Cardiac muscle cell (in vitro differentiated cells and primary cell): ENCODE data around the gene CXCL11. TPM values are rescaled to one million over a fixed set of nuclear protein-coding genes. Genes with fewer than 3 reads are reported as not detected.

Source experiments
- DNase-seq, 2 donors: peaks; one replicate each; pipeline versions ENCODE4 v3.0.0 to v3.0.0-alpha.2; 2010 to 2017; ENCODE audit warnings: low read depth in 1 of 2, low spot score in 1 of 2
- H3K27ac ChIP-seq: fragments of 200-600 bp; sonication (generic); 2 replicates; pipeline ENCODE4 v1.5.1; 2016
- H3K27me3 ChIP-seq: fragments of 200-600 bp; sonication (generic); 2 replicates; pipeline ENCODE4 v1.6.0; 2016; ENCODE audit warnings: control low read depth
- H3K36me3 ChIP-seq: fragments of 200-600 bp; sonication (generic); 2 replicates; pipeline ENCODE4 v1.5.1; 2016; ENCODE audit warnings: control low read depth
- H3K4me1 ChIP-seq: fragments of 200-600 bp; sonication (generic); 2 replicates; pipeline ENCODE4 v1.8.1; 2017; ENCODE audit warnings: low read depth, mild to moderate bottlenecking, mixed run types
- H3K4me3 ChIP-seq: fragments of 200-600 bp; sonication (generic); 2 replicates; pipeline ENCODE4 v1.5.1; 2016; ENCODE audit warnings: mild to moderate bottlenecking
- H3K9me3 ChIP-seq: fragments of 200-600 bp; sonication (generic); 2 replicates; pipeline ENCODE4 v1.5.1; 2017; ENCODE audit warnings: low read depth, mild to moderate bottlenecking, control low read depth
- CTCF ChIP-seq: IDR thresholded peaks from 2 replicates; pipeline ENCODE4 v1.5.1; 2012; ENCODE audit warnings: low read depth, mild to moderate bottlenecking, low read length
- polyA plus RNA-seq: library from polyadenylated mRNA; unstranded; fragments of >200 nt; fragmentation: Nextera tagmentation; extraction: Ambion mirVana; gene quantifications from 2 replicates; pipeline ENCODE4 v1.2.1, GENCODE V29; 2016
- total RNA-seq: library from RNA; depleted of rRNA; stranded (reverse); fragments of >200 nt; gene quantifications from 2 replicates; pipeline ENCODE4 v1.2.3, GENCODE V29; 2016

Gene CXCL11
- total and polyA plus RNA-seq, 2 experiments from 2014 or later = not detected

GRCh38 chr4:76007089-76007862 is 28.6 kb downstream of the CXCL11 start, which contains the start of gene CXCL9:
CXCL9 (minus strand) TSS chr4:76007509; CDS start chr4:76007449, 60 bp downstream.
- DNase-seq = no peak
- no peak within 1 kb of the TSS for H3K4me3 ChIP-seq
- H3K4me1 ChIP-seq = no peaks in the 10 kb centered on the region
- H3K27ac ChIP-seq = no peak within 1 kb of the TSS
- H3K27me3 ChIP-seq = peaks cover 6% of the 10 kb centered on the region
- H3K36me3 ChIP-seq = no peaks in the 10 kb centered on the region
- no peak for TF ChIP-seq CTCF
- no peaks in the 10 kb centered on the region for H3K9me3 ChIP-seq

GRCh38 chr4:76003620-76004019 is 32.2 kb downstream of the CXCL11 start:
- Histone ChIP-seq H3K4me1 (no peaks in the 10 kb centered on the region), H3K36me3 (no peaks in the 10 kb centered on the region), H3K27ac (no peak overlapping the region), H3K9me3 (no peaks in the 10 kb centered on the region), H3K4me3 (no peak overlapping the region), H3K27me3 (peaks cover 6% of the 10 kb centered on the region)
- TF ChIP-seq CTCF = no peak
- no peak for DNase-seq

- no peak overlapping the region for H3K27ac ChIP-seq
- DNase-seq = no peak
- no peaks in the 10 kb centered on the region for H3K4me1 ChIP-seq
- no peaks in the 10 kb centered on the region for H3K36me3 ChIP-seq
- H3K27me3 ChIP-seq = peaks cover 6% of the 10 kb centered on the region
- H3K9me3 ChIP-seq = no peaks in the 10 kb centered on the region
- no peak for TF ChIP-seq CTCF
- no peak overlapping the region for H3K4me3 ChIP-seq
Measured at GRCh38 chr4:76003035-76003434, 32.8 kb downstream of the CXCL11 start.

GRCh38 chr4:76002176-76002575 is 33.7 kb downstream of the CXCL11 start:
- peak in 1 of 2 donors; percentile 43 for DNase-seq
- H3K27ac ChIP-seq = no peak overlapping the region
- no peaks in the 10 kb centered on the region for H3K9me3 ChIP-seq
- no peak for TF ChIP-seq CTCF
- peaks cover 6% of the 10 kb centered on the region for H3K27me3 ChIP-seq
- no peak overlapping the region for H3K4me3 ChIP-seq
- no peaks in the 10 kb centered on the region for H3K4me1 ChIP-seq
- no peaks in the 10 kb centered on the region for H3K36me3 ChIP-seq

GRCh38 chr4:76001700-76002099 is 34.2 kb downstream of the CXCL11 start:
- H3K4me3 ChIP-seq = no peak overlapping the region
- no peak for TF ChIP-seq CTCF
- H3K27ac ChIP-seq = no peak overlapping the region

More at GRCh38 chr4:76001700-76002099, 34.2 kb downstream of the CXCL11 start:
- H3K4me1 ChIP-seq = no peaks in the 10 kb centered on the region
- no peak for DNase-seq
- H3K27me3 ChIP-seq = peaks cover 5% of the 10 kb centered on the region
- H3K9me3 ChIP-seq = no peaks in the 10 kb centered on the region
- no peaks in the 10 kb centered on the region for H3K36me3 ChIP-seq
